Stimulated activated CD8-positive, alpha-beta memory T cell treated with anti-CD3 and anti-CD28 coated beads, Interleukin-15, amount 100 ng/mL, for 4 hours (primary cell): ENCODE measurements around the gene ADCY3.
A peak's percentile ranks its signal among the peaks of the same experiment; 100 is the strongest.
"Not testable (repeated sequence)": the region's sequence is repeated elsewhere in the genome, so short reads cannot be mapped to it uniquely, and the experiment has no call there.

Source experiments
- DNase-seq, 2 donors: peaks; one replicate each; pipeline ENCODE4 v3.0.0-alpha.2; 2020; ENCODE audit warnings: low read depth in 2 of 2

Gene ADCY3

GRCh38 chr2:24813691-24814137 lies 106.3 kb downstream of the ADCY3 start:
- no peak for DNase-seq

DNA sequence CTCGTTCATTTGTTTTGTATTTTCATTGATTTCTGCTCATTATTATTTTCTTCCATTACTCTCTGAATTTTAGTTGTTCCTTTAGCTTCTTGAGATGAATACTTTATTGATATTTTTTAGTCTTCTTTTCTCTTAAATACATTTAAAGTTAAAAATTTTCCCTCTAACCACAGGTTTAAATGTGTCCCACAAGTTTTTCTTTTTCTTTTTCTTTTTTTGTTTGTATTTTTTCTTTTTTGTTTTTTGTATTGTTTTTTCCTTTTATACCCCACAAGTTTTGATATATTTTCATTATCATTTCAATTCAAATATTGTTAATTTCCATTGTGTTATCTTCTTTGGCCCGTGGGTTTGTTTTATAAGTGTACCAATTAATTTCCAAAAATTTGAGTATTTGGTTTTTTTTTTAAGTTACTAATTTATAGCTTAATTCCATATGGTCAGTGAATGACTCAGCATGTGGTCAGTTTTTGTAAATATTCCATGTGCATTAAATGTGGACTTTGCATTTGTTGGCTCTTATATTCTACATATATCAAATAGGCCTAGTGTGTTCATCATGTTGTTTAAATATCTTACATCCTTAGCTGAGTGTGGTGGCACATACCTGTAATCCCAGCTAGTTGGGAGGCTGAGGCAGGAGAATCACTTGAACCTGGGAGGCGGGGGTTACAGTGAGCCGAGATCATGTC lies 110.6 kb downstream of the ADCY3 start:
- DNase-seq = no peak

- DNase-seq = no peak
Measured at GRCh38 chr2:24806661-24807036, 113.4 kb downstream of the ADCY3 start.

DNA sequence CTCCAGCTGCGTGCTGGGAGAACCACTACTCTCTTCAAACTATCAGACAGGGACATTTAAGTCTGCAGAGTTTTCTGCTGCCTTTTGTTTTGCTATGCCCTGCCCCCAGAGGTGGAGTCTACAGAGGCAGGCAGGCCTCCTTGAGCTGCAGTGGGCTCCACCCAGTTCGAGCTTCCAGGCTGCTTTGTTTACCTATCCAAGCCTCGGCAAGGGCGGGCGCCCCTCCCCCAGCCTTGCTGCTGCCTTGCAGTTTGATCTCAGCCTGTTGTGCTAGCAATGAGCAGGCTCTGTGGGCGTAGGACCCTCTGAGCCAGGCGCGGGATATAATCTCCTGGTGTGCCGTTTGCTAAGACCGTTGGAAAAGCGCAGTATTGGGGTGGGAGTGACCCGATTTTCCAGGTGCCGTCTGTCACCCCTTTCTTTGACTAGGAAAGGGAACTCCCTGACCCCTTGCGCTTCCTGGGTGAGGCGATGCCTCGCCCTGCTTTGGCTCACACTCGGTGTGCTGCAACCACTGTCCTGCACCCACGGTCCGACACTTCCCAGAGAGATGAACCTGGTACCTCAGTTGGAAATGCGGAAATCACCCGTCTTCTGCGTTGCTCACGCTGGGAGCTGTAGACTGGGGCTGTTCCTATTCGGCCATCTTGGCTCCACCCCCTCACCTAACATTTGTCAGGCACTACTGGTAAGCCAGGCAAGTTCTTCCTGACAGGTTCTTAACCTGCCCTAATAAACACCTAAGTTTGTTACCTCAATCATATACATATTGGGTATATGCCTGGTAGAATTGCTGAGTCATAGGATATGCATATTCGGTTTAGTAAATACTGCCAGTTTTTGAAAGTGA lies 114.0 kb downstream of the ADCY3 start:
- DNase-seq = not testable (repeated sequence)

DNA sequence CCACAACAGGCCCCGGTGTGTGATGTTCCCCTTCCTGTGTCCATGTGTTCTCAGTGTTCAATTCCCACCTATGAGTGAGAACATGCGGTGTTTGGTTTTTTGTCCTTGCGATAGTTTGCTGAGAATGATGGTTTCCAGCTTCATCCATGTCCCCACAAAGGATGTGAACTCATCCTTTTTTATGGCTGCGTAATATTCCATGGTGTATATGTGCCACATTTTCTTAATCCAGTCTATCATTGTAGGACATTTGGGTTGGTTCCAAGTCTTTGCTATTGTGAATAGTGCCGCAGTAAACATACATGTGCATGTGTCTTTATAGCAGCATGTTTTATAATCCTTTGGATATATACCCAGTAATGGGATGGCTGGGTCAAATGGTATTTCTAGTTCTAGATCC lies 119.5 kb downstream of the ADCY3 start:
- not testable (repeated sequence) for DNase-seq

- DNase-seq = no peak
Measured at GRCh38 chr2:24797644-24798043, 122.4 kb downstream of the ADCY3 start.

- no peak for DNase-seq
Measured at GRCh38 chr2:24793761-24794435, 126.1 kb downstream of the ADCY3 start.

- peak; percentile 91 for DNase-seq
Measured at GRCh38 chr2:24792874-24793760, 126.9 kb downstream of the ADCY3 start, which contains the start of the genes CENPO and PTRHD1. CENPO (plus strand) TSS chr2:24793425; CDS start chr2:24793920, 495 bp downstream. PTRHD1 (minus strand) TSS chr2:24793391; CDS start chr2:24793377, 14 bp downstream.

DNA sequence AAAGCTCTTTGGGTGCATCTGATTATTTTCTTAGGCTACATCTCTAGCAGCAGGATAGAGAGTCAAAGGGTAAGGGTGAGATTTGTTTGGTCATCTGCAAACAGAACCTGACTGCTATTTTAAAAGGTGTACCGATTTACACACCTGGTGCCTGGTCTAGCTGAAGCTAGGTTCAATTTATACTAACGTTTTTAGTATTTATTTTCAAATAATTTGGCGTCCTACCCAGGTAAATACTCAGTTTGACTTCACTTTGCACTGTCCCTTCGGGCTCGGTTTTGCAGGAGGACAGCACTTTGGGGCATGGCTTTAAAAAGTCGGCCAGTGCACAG lies 127.5 kb downstream of the ADCY3 start:
- no peak for DNase-seq

DNA sequence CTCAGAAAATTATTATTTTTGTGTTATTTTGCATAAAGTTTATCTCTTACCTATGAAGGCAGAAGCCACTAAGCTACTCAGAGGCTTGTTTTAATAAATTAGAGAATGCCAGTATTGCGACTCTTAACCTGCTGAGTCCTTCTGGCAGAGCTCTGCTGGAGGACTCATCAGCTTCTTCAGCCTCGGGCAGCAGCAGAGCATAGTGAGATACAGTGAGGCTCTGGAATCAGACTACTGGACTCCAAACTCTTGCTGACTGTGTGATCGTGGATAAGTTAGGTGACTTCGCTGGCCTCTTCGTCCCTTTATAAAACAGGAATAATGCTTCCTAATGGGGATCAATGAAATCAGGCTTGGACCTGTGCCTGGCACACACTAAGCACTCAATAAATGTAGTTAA lies 128.6 kb downstream of the ADCY3 start:
- no peak for DNase-seq

DNA sequence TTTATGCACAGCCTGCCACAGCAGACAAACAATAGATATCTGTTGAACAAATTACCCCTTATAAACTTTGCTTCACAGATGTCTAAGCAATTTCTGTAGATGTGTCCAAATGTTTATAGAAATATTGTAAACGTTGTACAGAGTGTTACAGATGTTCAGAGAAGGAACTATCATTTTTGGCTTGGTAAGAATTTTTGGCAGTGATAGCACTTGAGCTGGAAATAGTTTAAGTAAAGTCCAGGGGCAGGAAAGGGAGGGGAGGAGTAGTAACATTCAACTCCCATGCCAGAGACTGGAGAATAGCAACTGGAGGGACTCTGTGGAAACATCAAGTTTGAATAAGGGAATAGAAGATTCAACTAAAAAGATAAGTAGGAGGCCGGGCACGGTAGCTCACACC lies 131.2 kb downstream of the ADCY3 start:
- DNase-seq = no peak

- no peak for DNase-seq
Measured at GRCh38 chr2:24787532-24787931, 132.5 kb downstream of the ADCY3 start.

DNA sequence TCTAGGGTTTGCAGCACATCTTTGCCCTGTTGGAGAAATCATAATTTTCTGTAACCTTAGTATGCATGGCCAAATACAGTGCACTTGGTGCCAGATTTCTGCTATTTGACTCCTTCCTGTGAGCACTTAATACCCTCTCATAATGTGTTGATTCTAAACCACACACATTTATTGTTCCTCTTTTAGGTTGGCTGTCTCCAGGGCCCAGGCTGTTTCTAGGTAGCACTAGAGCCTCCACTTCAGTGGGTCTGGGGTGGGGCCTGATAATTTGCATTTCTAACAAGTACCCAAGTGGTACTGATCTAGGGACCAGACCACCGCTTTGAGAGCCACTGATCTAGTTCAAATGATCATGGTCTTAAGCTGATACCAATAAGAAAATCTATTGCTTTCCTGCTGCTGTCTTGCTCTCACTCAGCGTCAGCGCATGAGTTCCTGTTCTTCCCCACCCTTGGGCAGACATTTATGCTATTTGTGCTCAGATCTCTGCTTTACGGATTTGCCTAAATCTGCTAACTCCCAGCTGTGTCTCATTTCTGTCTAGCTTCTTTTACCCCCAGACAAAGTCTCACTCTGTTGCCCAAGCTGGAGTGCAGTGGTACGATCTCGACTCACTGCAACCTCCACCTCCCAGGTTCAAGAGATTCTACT lies 134.2 kb downstream of the ADCY3 start:
- DNase-seq = no peak

- no peak for DNase-seq
Measured at GRCh38 chr2:24783641-24784040, 136.4 kb downstream of the ADCY3 start.

- no peak for DNase-seq
Measured at GRCh38 chr2:24779116-24779515, 140.9 kb downstream of the ADCY3 start.

DNA sequence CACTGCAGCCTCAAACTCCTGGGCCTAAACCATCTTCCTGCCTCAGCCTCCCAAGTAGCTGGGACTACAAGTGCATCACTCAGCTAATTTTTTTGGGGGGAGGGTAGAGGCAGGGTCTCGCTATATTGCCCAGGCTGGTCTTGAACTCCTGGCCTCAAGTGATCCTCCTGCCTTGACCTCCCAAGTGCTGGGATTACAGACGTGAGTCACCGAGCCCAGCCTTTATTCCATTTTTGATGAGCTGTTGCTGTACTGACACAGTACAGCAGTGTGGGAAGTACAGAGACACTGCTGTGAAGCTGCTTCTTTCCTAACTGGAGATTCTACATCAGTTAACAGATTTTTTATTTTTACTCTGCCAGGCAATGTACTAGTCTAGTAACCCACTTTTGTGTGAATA lies 145.7 kb downstream of the ADCY3 start:
- no peak for DNase-seq

- no peak for DNase-seq
Measured at GRCh38 chr2:24771764-24772586, 148.1 kb downstream of the ADCY3 start.

DNA sequence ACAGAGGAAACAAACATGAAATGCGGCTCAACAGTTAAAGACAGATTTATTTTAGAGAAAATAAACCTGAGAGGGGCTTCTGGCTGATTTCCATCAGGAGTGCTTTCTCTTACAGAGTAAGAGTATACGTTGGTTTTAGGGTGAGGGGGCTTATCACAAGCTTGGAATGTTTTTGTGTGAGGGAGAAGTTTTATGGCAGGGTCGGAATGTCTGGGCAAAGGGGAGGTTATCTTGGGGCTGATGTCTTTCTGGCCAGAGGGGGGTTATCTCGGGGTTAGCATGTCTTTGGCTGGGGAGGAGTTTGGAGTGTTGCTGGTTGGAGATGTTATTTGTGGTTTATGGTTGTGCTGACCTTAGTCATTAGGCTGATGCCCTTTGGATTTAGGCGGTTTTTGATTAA lies 149.0 kb downstream of the ADCY3 start:
- DNase-seq = no peak
